Vagina (tissue), 2 donors: Measurements from ENCODE around the gene GSTA4.

Source experiments
- CTCF ChIP-seq, 3 experiments: fragments of 450-650 bp in 2 of 3; fragments of 200-600 bp in 1 of 3; sonication (generic) in 1 of 3; IDR thresholded peaks; one replicate each; pipeline ENCODE4 v1.5.1; 2017 to 2019; ENCODE audit warnings: antibody characterized with exemption in 3 of 3, mild to moderate bottlenecking in 2 of 3, moderate library complexity in 2 of 3
- POLR2A ChIP-seq, 2 donors: fragments of 450-650 bp; IDR thresholded peaks; one replicate each; pipeline ENCODE4 v1.6.1; 2017; ENCODE audit warnings: antibody characterized with exemption in 2 of 2, mild to moderate bottlenecking in 2 of 2, moderate library complexity in 2 of 2

- no peak for TF ChIP-seq CTCF (IDR thresholded peaks at IDR 0.05)
- TF ChIP-seq POLR2A (IDR thresholded peaks at IDR 0.05), result no peak
Measured at GRCh38 chr6:52990342-52990741, 4.7 kb downstream of the GSTA4 start.
